Activated B cell treated with CpG ODN at 0.5 μM for 24 hours (primary cell): ENCODE results near the gene EN2. TPM values are rescaled to one million over a fixed set of nuclear protein-coding genes. Genes with fewer than 3 reads are reported as not detected.

ENCODE experiments used
- ATAC-seq: fragments of 200-7000 bp; cut with Tn5 transposase; one replicate; pipeline ENCODE4 v1.10.0; 2021; ENCODE audit warnings: low read depth, mild to moderate bottlenecking, moderate library complexity
- CTCF ChIA-PET: fragments of 350-600 bp; sonication (Branson Sonifier 250); formaldehyde crosslinking; loops from one replicate; lab custom pipeline; 2021; ENCODE audit warnings: antibody characterized with exemption; lab: Charles Lee
- POLR2A ChIA-PET: fragments of 350-600 bp; sonication (Branson Sonifier 250); formaldehyde crosslinking; loops from one replicate; lab custom pipeline; 2021; ENCODE audit warnings: antibody characterized with exemption; lab: Charles Lee
- DNase-seq: peaks from one replicate; pipeline ENCODE4 v3.0.0; 2022
- H3K27ac Mint-ChIP-seq: one replicate; pipeline ENCODE4 v1.8.0; 2020; ENCODE audit warnings: mixed read lengths
- H3K27me3 Mint-ChIP-seq: one replicate; pipeline ENCODE4 v1.8.0; 2021; ENCODE audit warnings: mixed read lengths
- H3K36me3 Mint-ChIP-seq: one replicate; pipeline ENCODE4 v1.8.0; 2021; ENCODE audit warnings: low read depth, mixed read lengths
- H3K4me1 Mint-ChIP-seq: one replicate; pipeline ENCODE4 v1.8.0; 2021; ENCODE audit warnings: mixed read lengths
- H3K4me3 Mint-ChIP-seq: one replicate; pipeline ENCODE4 v1.8.0; 2020; ENCODE audit warnings: mild to moderate bottlenecking, mixed read lengths
- H3K9me3 Mint-ChIP-seq: one replicate; pipeline ENCODE4 v1.8.0; 2020; ENCODE audit warnings: mixed read lengths
- CTCF ChIP-seq: fragments of 200-600 bp; IDR thresholded peaks from one replicate; pipeline ENCODE4 v1.8.0; 2022; ENCODE audit warnings: antibody characterized with exemption, mild to moderate bottlenecking
- intact Hi-C: fragments of 100-400 bp; cut with micrococcal nuclease; formaldehyde crosslinking; loops from one replicate; pipeline ENCODE4 v1.15.1; 2024
- total RNA-seq: library from RNA; stranded (reverse); gene quantifications from 2 replicates; pipeline ENCODE4 v1.2.3, GENCODE V29; 2022

The EN2 gene
- total RNA-seq, 1 donor from 2014 or later: not detected

GRCh38 chr7:155461631-155462030, 3.7 kb downstream of the EN2 start:
- peaks cover 19% of the 10 kb centered on the region for H3K4me1 Mint-ChIP-seq
- ChIA-PET POLR2A (no interaction called here), CTCF (no interaction called here)
- no peaks in the 10 kb centered on the region for H3K9me3 Mint-ChIP-seq
- TF ChIP-seq CTCF: no peak
- H3K36me3 Mint-ChIP-seq: no peaks in the 10 kb centered on the region
- no peak for DNase-seq
- H3K27ac Mint-ChIP-seq: no peak overlapping the region
- ATAC-seq: no peak
- no peak overlapping the region for H3K4me3 Mint-ChIP-seq
- intact Hi-C loops: no loop called here
- H3K27me3 Mint-ChIP-seq: peaks cover 55% of the 10 kb centered on the region

GRCh38 chr7:155462163-155462735, 4.3 kb downstream of the EN2 start:
- ChIA-PET POLR2A (no interaction called here), CTCF (no interaction called here)
- H3K4me1 Mint-ChIP-seq: peaks cover 18% of the 10 kb centered on the region
- ATAC-seq: no peak
- H3K36me3 Mint-ChIP-seq: no peaks in the 10 kb centered on the region
- no peak for TF ChIP-seq CTCF
- intact Hi-C loops: no loop called here
- peaks cover 57% of the 10 kb centered on the region for H3K27me3 Mint-ChIP-seq
- H3K9me3 Mint-ChIP-seq: no peaks in the 10 kb centered on the region
- no peak for DNase-seq
- no peak overlapping the region for H3K4me3 Mint-ChIP-seq
- no peak overlapping the region for H3K27ac Mint-ChIP-seq

- peaks cover 62% of the 10 kb centered on the region for H3K27me3 Mint-ChIP-seq
- H3K4me1 Mint-ChIP-seq: peaks cover 21% of the 10 kb centered on the region
- DNase-seq (no peak), ATAC-seq (no peak)
- H3K36me3 Mint-ChIP-seq: no peaks in the 10 kb centered on the region
- ChIA-PET CTCF (no interaction called here), POLR2A (no interaction called here)
- intact Hi-C loops: no loop called here
- H3K27ac Mint-ChIP-seq: no peak overlapping the region
- H3K4me3 Mint-ChIP-seq: no peak overlapping the region
- TF ChIP-seq CTCF: no peak
- no peaks in the 10 kb centered on the region for H3K9me3 Mint-ChIP-seq
Measured at GRCh38 chr7:155463114-155463811, 5.3 kb downstream of the EN2 start.

GRCh38 chr7:155464183-155464582, 6.3 kb downstream of the EN2 start:
- DNase-seq: no peak

More at GRCh38 chr7:155464183-155464582, 6.3 kb downstream of the EN2 start:
- intact Hi-C loops: no loop called here
- no peak for ATAC-seq
- H3K4me3 Mint-ChIP-seq: no peak overlapping the region
- no peaks in the 10 kb centered on the region for H3K36me3 Mint-ChIP-seq
- no peaks in the 10 kb centered on the region for H3K9me3 Mint-ChIP-seq
- ChIA-PET POLR2A (no interaction called here), CTCF (no interaction called here)
- peaks cover 69% of the 10 kb centered on the region for H3K27me3 Mint-ChIP-seq
- peaks cover 29% of the 10 kb centered on the region for H3K4me1 Mint-ChIP-seq
- H3K27ac Mint-ChIP-seq: no peak overlapping the region
- TF ChIP-seq CTCF: no peak
